ENCODE results near the gene EOGT.

The EOGT gene

DNA sequence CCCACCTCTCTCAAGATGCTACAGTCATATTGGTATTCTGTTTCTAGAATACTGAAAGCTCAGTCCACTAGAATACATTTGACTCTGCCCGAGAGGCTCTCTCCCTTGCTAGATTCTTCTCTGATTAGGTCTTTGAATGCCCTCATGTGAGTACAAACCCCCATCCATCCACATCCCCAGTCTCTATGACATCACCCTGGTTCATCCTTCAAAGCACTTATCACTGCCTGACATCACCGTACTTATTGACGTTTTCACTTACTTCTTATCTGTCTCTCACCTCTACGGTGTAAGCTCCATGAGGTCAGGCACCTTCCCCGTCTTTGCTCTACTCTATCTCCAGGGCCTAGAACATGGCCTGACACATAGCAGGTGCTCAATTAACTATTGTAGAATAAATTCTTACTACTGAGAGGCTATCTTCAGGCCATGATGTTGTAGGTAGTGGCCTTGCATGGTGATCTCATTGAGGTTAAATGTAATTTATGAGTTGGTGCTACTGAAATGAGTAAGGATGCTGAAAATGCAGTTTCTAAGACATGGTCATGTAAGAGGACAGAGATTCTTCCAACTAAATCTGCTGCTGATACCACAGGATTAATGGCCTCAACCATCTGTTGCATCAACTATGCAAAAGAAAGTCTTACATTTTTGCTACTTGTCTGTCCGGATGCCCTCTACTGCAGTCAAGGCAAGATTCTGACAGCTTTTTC lies 26.8 kb downstream of the EOGT start:
- no peak overlapping the region for H3K4me3 ChIP-seq (ENCODE audit: control insufficient read depth, low read depth, low read length)
- TF ChIP-seq, protein P1, sequence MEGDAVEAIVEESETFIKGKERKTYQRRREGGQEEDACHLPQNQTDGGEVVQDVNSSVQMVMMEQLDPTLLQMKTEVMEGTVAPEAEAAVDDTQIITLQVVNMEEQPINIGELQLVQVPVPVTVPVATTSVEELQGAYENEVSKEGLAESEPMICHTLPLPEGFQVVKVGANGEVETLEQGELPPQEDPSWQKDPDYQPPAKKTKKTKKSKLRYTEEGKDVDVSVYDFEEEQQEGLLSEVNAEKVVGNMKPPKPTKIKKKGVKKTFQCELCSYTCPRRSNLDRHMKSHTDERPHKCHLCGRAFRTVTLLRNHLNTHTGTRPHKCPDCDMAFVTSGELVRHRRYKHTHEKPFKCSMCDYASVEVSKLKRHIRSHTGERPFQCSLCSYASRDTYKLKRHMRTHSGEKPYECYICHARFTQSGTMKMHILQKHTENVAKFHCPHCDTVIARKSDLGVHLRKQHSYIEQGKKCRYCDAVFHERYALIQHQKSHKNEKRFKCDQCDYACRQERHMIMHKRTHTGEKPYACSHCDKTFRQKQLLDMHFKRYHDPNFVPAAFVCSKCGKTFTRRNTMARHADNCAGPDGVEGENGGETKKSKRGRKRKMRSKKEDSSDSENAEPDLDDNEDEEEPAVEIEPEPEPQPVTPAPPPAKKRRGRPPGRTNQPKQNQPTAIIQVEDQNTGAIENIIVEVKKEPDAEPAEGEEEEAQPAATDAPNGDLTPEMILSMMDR (conservative IDR thresholded peaks at IDR 0.05; ENCODE audit: control insufficient read depth, insufficient read depth, low read depth, low read length): no peak
- no peak for DNase-seq (ENCODE audit: low read depth)

DNA sequence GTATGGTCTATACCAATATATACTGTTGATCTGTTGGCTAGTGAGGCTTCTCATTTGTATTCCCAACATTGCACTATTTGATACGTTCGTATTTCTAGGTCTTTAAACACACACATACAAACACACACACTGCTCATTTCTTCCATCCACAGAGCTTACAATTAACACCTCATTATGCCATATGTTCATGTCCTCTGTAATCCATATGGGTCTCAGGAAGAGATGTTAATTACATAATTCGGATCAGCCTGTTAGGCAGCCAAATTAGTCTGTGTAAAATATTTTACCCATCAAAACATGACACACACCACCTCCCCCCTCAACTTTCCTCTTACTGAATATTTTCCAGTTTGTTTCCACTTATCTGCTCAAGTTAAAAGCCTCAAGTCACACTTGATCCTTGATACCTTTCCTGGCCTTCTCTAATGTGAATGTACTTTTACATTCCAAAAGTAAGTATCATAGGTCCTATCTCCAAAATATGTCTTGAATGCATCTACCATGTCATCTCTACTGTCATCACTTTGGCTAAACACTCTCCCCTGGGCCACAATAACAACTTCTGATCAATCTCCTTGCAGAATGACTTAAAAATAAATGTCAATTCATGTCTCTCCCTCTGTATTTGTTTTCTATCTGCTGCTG lies 28.2 kb downstream of the EOGT start:
- TF ChIP-seq, protein P1 (conservative IDR thresholded peaks at IDR 0.05; ENCODE audit: control insufficient read depth, insufficient read depth, low read depth, low read length): no peak
- DNase-seq (ENCODE audit: low read depth): no peak
- no peak overlapping the region for H3K4me3 ChIP-seq (ENCODE audit: control insufficient read depth, low read depth, low read length)

DNA sequence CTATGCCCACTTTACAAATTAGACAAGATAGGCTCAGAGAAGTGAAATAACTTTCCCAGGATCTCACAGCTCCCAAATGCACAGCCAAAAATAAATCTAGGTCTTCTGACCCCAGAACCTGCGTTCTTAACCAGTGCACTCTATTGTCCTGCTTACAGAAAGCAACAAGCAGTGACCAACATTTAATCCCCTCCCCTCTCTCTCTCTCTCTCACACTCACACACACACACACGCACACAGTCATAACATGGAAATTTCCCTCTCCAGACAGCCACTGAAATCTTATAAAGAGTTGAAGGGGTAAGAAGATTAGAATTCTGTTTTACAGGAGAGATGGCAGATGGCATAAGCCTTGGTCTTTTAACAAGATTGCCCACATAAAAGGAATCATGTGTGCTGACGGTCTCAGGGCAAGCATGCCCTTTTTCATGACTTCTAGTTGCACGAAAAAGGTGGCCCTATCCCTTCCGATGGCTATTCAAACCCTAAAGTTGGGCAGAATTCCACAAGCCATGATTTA lies 29.4 kb downstream of the EOGT start:
- TF ChIP-seq, protein P1 (conservative IDR thresholded peaks at IDR 0.05; ENCODE audit: control insufficient read depth, insufficient read depth, low read depth, low read length): no peak
- no peak overlapping the region for H3K4me3 ChIP-seq (ENCODE audit: control insufficient read depth, low read depth, low read length)
- DNase-seq (ENCODE audit: low read depth): no peak

DNA sequence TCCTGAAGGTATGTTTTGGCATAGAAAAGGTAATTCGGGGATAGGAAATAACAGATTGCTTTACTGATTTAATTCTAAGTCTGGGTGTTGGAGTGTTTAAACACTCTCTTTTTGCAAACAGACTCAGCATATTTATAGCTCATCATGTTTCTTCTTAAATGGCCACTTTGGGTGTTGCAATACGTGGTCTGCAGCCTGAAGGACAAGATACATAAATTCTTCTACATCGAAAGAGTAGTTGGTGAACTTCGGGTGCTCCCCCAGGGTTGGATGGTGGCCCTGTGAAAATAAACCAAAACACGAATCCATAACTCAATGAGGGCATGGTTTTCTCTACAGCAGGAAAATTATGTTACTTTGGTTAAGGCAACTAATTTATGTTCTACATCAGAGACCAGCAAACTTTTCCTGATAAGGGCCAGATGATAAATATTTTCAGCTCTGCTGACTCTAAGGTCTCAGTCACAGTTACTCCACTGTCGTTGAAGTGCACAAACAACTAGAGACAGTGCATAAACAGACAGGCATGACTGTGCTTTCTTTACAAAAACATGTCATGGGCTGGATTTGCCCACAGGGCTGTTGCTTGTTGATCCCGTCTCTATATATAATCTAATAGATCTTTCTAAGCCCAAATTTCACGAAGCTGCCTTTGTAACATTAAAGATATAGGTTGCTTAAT lies 35.9 kb downstream of the EOGT start:
- no peak overlapping the region for H3K4me3 ChIP-seq (ENCODE audit: control insufficient read depth, low read depth, low read length)
- TF ChIP-seq, protein P1 (conservative IDR thresholded peaks at IDR 0.05; ENCODE audit: control insufficient read depth, insufficient read depth, low read depth, low read length): no peak
- no peak for DNase-seq (ENCODE audit: low read depth)

DNA sequence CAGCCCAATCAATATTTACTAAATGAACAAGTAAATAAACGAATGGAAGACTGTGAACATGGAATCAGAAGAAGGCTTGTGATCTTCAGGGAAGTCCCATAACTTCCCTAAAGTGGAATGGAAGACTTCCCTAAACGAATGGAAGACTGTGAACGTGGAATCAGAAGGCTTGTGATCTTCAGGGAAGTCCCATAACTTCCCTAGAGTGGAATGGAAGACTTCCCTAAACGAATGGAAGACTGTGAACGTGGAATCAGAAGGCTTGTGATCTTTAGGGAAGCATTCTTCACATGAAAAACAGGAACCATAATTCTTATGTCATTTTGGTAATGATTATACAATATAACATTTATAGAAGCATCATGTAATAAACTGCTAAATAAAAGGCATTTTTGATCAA lies 38.8 kb downstream of the EOGT start:
- TF ChIP-seq, protein P1 (conservative IDR thresholded peaks at IDR 0.05; ENCODE audit: control insufficient read depth, insufficient read depth, low read depth, low read length): no peak
- DNase-seq (ENCODE audit: low read depth): no peak
- H3K4me3 ChIP-seq (ENCODE audit: control insufficient read depth, low read depth, low read length): no peak overlapping the region

DNA sequence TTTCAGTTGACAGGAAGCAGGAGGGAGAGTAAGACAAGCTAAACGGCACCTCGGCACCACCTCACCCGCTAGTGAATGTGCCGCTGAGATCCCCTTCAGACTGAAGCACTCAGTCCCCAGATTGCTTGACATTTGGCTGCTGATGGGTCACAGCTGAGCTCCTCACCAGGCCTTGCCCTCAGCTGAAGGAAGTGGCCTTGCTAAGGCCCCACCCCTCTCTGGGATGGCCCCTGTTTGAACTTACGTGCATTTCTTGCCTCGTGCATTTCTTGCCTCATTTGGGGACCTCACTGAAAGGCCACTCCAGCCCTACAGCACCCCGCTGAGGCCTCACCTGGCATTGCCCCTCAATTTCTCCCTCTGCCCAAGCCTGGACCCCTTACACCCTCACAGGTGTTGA lies 39.8 kb downstream of the EOGT start:
- no peak overlapping the region for H3K4me3 ChIP-seq (ENCODE audit: control insufficient read depth, low read depth, low read length)
- TF ChIP-seq, protein P1 (conservative IDR thresholded peaks at IDR 0.05; ENCODE audit: control insufficient read depth, insufficient read depth, low read depth, low read length): no peak
- no peak for DNase-seq (ENCODE audit: low read depth)
